Astrocyte (in vitro differentiated cells and primary cell): ENCODE measurements around the gene POMT2.

Experiments used
- CTCF ChIP-seq: IDR thresholded peaks from 2 replicates; pipeline ENCODE4 v1.5.1; 2011; ENCODE audit warnings: low read depth, mild to moderate bottlenecking, inconsistent platforms, low read length, moderate library complexity; ENCODE audit not compliant: insufficient read depth
- EZH2 ChIP-seq: IDR thresholded peaks from 2 replicates; pipeline ENCODE4 v1.6.1; 2012; ENCODE audit warnings: mild to moderate bottlenecking, low read length, inconsistent platforms; ENCODE audit not compliant: insufficient read depth

- no peak for TF ChIP-seq EZH2
- no peak for TF ChIP-seq CTCF
These were observed 9.2 kb upstream of the POMT2 start for GRCh38 chr14:77329872-77330271.
